Natural killer cell (primary cell): ENCODE data around the gene PTCHD1. TPM values are rescaled to one million over a fixed set of nuclear protein-coding genes. Genes with fewer than 3 reads are reported as not detected.

ENCODE experiments used
- ATAC-seq, 3 donors: fragments of 150-1000 bp in 2 of 3; fragments of 200-7000 bp in 1 of 3; cut with Tn5 transposase; 1 replicate in 1 of 3; 2 replicates in 2 of 3; pipeline ENCODE4 v1.10.0; 2021; ENCODE audit warnings: mild to moderate bottlenecking in 2 of 3, moderate library complexity in 2 of 3
- DNase-seq, 2 donors: peaks; one replicate each; pipeline versions ENCODE4 v3.0.0 to v3.0.0-alpha.2; 2013 to 2021; ENCODE audit warnings: mixed read lengths in 1 of 2
- H3K27ac ChIP-seq: one replicate; pipeline ENCODE4 v1.5.1; 2013; ENCODE audit warnings: mild to moderate bottlenecking, low read length
- H3K27me3 ChIP-seq: one replicate; pipeline ENCODE4 v1.6.1; 2013; ENCODE audit warnings: low read length; ENCODE audit not compliant: control insufficient read depth, insufficient read depth
- H3K36me3 ChIP-seq: one replicate; pipeline ENCODE4 v1.6.1; 2013; ENCODE audit warnings: low read length; ENCODE audit not compliant: control insufficient read depth, insufficient read depth
- H3K4me1 ChIP-seq: one replicate; pipeline ENCODE4 v1.6.1; 2013; ENCODE audit warnings: low read length; ENCODE audit not compliant: control insufficient read depth, insufficient read depth
- H3K4me3 ChIP-seq: one replicate; pipeline ENCODE4 v1.5.1; 2013; ENCODE audit warnings: low read length
- H3K9me3 ChIP-seq: one replicate; pipeline ENCODE4 v1.6.1; 2013; ENCODE audit warnings: low read length; ENCODE audit not compliant: control insufficient read depth, insufficient read depth
- H3K27ac Mint-ChIP-seq, 2 donors: one replicate each; pipeline ENCODE4 v1.8.0; 2022; ENCODE audit warnings: mild to moderate bottlenecking in 2 of 2, mixed read lengths in 2 of 2, moderate library complexity in 1 of 2
- H3K27me3 Mint-ChIP-seq, 2 donors: one replicate each; pipeline ENCODE4 v1.8.0; 2022; ENCODE audit warnings: low read depth in 2 of 2, mixed read lengths in 2 of 2
- H3K36me3 Mint-ChIP-seq: one replicate; pipeline ENCODE4 v1.8.0; 2022; ENCODE audit warnings: mixed read lengths
- H3K4me1 Mint-ChIP-seq, 2 donors: one replicate each; pipeline ENCODE4 v1.8.0; 2022; ENCODE audit warnings: mixed read lengths in 2 of 2
- H3K4me3 Mint-ChIP-seq: one replicate; pipeline ENCODE4 v1.8.0; 2022; ENCODE audit warnings: mild to moderate bottlenecking, moderate library complexity, mixed read lengths
- H3K9me3 Mint-ChIP-seq, 2 donors: one replicate each; pipeline ENCODE4 v1.8.0; 2022; ENCODE audit warnings: mixed read lengths in 2 of 2
- CTCF ChIP-seq: fragments of 200-600 bp; IDR thresholded peaks from one replicate; pipeline ENCODE4 v1.8.0; 2022; ENCODE audit warnings: antibody characterized with exemption
- WGBS: methylation state at CpG from one replicate; pipeline ENCODE4 v1.1.7; 2013; ENCODE audit warnings: missing lambda C conversion rate; ENCODE audit not compliant: insufficient coverage; 5-methylcytosine and 5-hydroxymethylcytosine counted together
- intact Hi-C: fragments of 100-400 bp; cut with micrococcal nuclease; formaldehyde crosslinking; loops from one replicate; pipeline ENCODE4 v1.14.2; 2022
- total RNA-seq, 4 donors: library from RNA; stranded (reverse); fragments of 120-200 nt in 1 of 4; gene quantifications; one replicate each; pipeline versions ENCODE4 v1.2.3 to v1.2.4, GENCODE V29; 2013 to 2022

Gene PTCHD1
- total RNA-seq: not detected
- total RNA-seq (2013): not detected

- no peak within 1 kb of the TSS for H3K4me3 ChIP-seq
- H3K4me1 Mint-ChIP-seq: peaks cover 0 to 7% of the 10 kb centered on the region in 2 donors
- intact Hi-C loops: no loop called here
Measured at GRCh38 chrX:23334848-23335599, at the start of gene PTCHD1. TSS of gene PTCHD1 (plus strand) at chrX:23334849. CDS start at chrX:23334876, 27 bp downstream.

GRCh38 chrX:23286731-23287130 is 47.9 kb upstream of the PTCHD1 start:
- WGBS: 98% methylated on average over 4 of the region's 5 CpGs
- no peaks in the 10 kb centered on the region for H3K36me3 ChIP-seq
- no peak overlapping the region for H3K27ac ChIP-seq
- H3K27me3 Mint-ChIP-seq: peaks cover 0 to 2% of the 10 kb centered on the region in 2 donors
- no peak overlapping the region for H3K4me3 ChIP-seq
- no peaks in the 10 kb centered on the region for H3K4me1 Mint-ChIP-seq
- no peaks in the 10 kb centered on the region for H3K4me1 ChIP-seq
- DNase-seq: no peak
- intact Hi-C loops: no loop called here
- TF ChIP-seq CTCF: no peak
- no peaks in the 10 kb centered on the region for H3K36me3 Mint-ChIP-seq
- H3K9me3 ChIP-seq: no peaks in the 10 kb centered on the region
- no peaks in the 10 kb centered on the region for H3K9me3 Mint-ChIP-seq
- no peaks in the 10 kb centered on the region for H3K27me3 ChIP-seq
- no peak overlapping the region for H3K4me3 Mint-ChIP-seq
- ATAC-seq: no peak
- no peak overlapping the region for H3K27ac Mint-ChIP-seq

More at GRCh38 chrX:23334848-23335599, at the start of gene PTCHD1:
- Histone ChIP-seq H3K27ac (no peak within 1 kb of the TSS), H3K9me3 (no peaks in the 10 kb centered on the region), H3K4me1 (no peaks in the 10 kb centered on the region), H3K27me3 (peaks cover 2% of the 10 kb centered on the region), H3K36me3 (no peaks in the 10 kb centered on the region)
- H3K27me3 Mint-ChIP-seq: peaks cover 17 to 41% of the 10 kb centered on the region in 2 donors
- DNase-seq (no peak), ATAC-seq (no peak)
- WGBS: 2% methylated on average over 52 of the region's 64 CpGs
- no peak within 1 kb of the TSS for H3K27ac Mint-ChIP-seq
- no peaks in the 10 kb centered on the region for H3K9me3 Mint-ChIP-seq
- no peaks in the 10 kb centered on the region for H3K36me3 Mint-ChIP-seq
- no peak for TF ChIP-seq CTCF
- H3K4me3 Mint-ChIP-seq: no peak within 1 kb of the TSS

- TF ChIP-seq CTCF: no peak
- H3K36me3 Mint-ChIP-seq: no peaks in the 10 kb centered on the region
- no peaks in the 10 kb centered on the region for H3K36me3 ChIP-seq
- no peaks in the 10 kb centered on the region for H3K9me3 ChIP-seq
- no peaks in the 10 kb centered on the region for H3K9me3 Mint-ChIP-seq
- no peak overlapping the region for H3K27ac ChIP-seq
- WGBS: 85% methylated on average over 4 of the region's 5 CpGs
- intact Hi-C loops: no loop called here
- ATAC-seq (no peak), DNase-seq (no peak)
- H3K27me3 ChIP-seq: no peaks in the 10 kb centered on the region
- no peak overlapping the region for H3K27ac Mint-ChIP-seq
- no peak overlapping the region for H3K4me3 ChIP-seq
- no peak overlapping the region for H3K4me3 Mint-ChIP-seq
- H3K4me1 ChIP-seq: no peaks in the 10 kb centered on the region
- H3K4me1 Mint-ChIP-seq: no peaks in the 10 kb centered on the region
- H3K27me3 Mint-ChIP-seq: peaks cover 0 to 2% of the 10 kb centered on the region in 2 donors
Measured at GRCh38 chrX:23287191-23287725, 47.4 kb upstream of the PTCHD1 start.
